Esophagus squamous epithelium (tissue), 4 donors: ENCODE data around the gene ELMO2.

Experiments
- POLR2A ChIP-seq, 4 donors: fragments of 450-650 bp; IDR thresholded peaks; one replicate each; pipeline ENCODE4 v1.6.1; 2017; ENCODE audit warnings: antibody characterized with exemption in 4 of 4, mild to moderate bottlenecking in 4 of 4, moderate library complexity in 3 of 4
- TF ChIP-seq, protein P1 (sequence below), 6 experiments: fragments of 450-650 bp in 4 of 6; fragments of 200-600 bp in 2 of 6; sonication (generic) in 2 of 6; IDR thresholded peaks; one replicate each; pipeline ENCODE4 v1.5.1; 2016 to 2019; ENCODE audit warnings: antibody characterized with exemption in 6 of 6, mild to moderate bottlenecking in 4 of 6, moderate library complexity in 4 of 6

DNA sequence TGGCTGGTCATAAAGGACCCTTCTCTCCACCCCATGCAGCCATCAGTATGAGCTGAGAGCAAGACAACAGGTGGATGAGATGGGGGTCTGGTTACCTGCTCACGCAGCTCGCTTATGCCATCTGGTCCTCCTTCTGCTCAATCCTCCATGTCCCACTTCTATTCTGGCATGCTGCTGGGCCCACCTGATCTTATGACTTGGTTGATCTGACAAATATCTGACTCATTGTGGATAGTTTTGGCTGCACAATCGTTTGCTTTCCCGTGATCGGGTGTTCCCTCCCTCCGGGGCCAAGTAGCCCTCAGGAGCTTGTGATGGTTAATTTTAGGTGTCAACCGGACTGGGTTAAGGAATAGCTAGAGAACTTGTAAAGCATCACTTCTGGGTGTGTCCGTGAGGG, 26.6 kb upstream of the ELMO2 start:
- TF ChIP-seq, protein P1, sequence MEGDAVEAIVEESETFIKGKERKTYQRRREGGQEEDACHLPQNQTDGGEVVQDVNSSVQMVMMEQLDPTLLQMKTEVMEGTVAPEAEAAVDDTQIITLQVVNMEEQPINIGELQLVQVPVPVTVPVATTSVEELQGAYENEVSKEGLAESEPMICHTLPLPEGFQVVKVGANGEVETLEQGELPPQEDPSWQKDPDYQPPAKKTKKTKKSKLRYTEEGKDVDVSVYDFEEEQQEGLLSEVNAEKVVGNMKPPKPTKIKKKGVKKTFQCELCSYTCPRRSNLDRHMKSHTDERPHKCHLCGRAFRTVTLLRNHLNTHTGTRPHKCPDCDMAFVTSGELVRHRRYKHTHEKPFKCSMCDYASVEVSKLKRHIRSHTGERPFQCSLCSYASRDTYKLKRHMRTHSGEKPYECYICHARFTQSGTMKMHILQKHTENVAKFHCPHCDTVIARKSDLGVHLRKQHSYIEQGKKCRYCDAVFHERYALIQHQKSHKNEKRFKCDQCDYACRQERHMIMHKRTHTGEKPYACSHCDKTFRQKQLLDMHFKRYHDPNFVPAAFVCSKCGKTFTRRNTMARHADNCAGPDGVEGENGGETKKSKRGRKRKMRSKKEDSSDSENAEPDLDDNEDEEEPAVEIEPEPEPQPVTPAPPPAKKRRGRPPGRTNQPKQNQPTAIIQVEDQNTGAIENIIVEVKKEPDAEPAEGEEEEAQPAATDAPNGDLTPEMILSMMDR (IDR thresholded peaks at IDR 0.05) = no peak
- TF ChIP-seq POLR2A (IDR thresholded peaks at IDR 0.05) = no peak
